Stimulated activated naive B cell treated with anti-CD40 and anti-IgM and Interleukin-4, amounts not matched to agents 10 μg/mL and 1 μg/mL and 100 μg/mL, for 72 hours (primary cell): ENCODE data around the gene GPR35.

Experiments
- ATAC-seq, 2 donors: fragments of 150-1000 bp; cut with Tn5 transposase; replicated peaks; 2 replicates each; pipeline ENCODE4 v1.10.0; 2021; ENCODE audit warnings: moderate library complexity in 1 of 2
- DNase-seq: peaks from one replicate; pipeline ENCODE4 v3.0.0; 2021
- H3K27ac Mint-ChIP-seq: one replicate; pipeline ENCODE4 v1.8.0; 2022; ENCODE audit warnings: mild to moderate bottlenecking, mixed read lengths
- H3K27me3 Mint-ChIP-seq, 2 donors: one replicate each; pipeline ENCODE4 v1.8.0; 2022; ENCODE audit warnings: mixed read lengths in 2 of 2
- H3K36me3 Mint-ChIP-seq, 2 donors: one replicate each; pipeline ENCODE4 v1.8.0; 2022; ENCODE audit warnings: mixed read lengths in 2 of 2, mild to moderate bottlenecking in 1 of 2
- H3K4me1 Mint-ChIP-seq, 2 donors: one replicate each; pipeline ENCODE4 v1.8.0; 2022; ENCODE audit warnings: mixed read lengths in 2 of 2, mild to moderate bottlenecking in 1 of 2
- H3K4me3 Mint-ChIP-seq, 2 donors: one replicate each; pipeline ENCODE4 v1.8.0; 2022; ENCODE audit warnings: mild to moderate bottlenecking in 2 of 2, mixed read lengths in 2 of 2, moderate library complexity in 1 of 2
- H3K9me3 Mint-ChIP-seq, 2 donors: one replicate each; pipeline ENCODE4 v1.8.0; 2022; ENCODE audit warnings: mixed read lengths in 2 of 2, mild to moderate bottlenecking in 1 of 2

GPR35 gene

GRCh38 chr2:240628808-240629618 lies 3.7 kb downstream of the GPR35 start:
- Mint-ChIP-seq H3K27me3 (peaks cover 0 to 16% of the 10 kb centered on the region in 2 donors), H3K27ac (no peak overlapping the region), H3K36me3 (peaks cover 12 to 21% of the 10 kb centered on the region in 2 donors), H3K4me3 (no peak overlapping the region), H3K4me1 (peaks cover 23 to 27% of the 10 kb centered on the region in 2 donors), H3K9me3 (peaks cover 15 to 16% of the 10 kb centered on the region in 2 donors)
- ATAC-seq: no peak
- DNase-seq: no peak

DNA sequence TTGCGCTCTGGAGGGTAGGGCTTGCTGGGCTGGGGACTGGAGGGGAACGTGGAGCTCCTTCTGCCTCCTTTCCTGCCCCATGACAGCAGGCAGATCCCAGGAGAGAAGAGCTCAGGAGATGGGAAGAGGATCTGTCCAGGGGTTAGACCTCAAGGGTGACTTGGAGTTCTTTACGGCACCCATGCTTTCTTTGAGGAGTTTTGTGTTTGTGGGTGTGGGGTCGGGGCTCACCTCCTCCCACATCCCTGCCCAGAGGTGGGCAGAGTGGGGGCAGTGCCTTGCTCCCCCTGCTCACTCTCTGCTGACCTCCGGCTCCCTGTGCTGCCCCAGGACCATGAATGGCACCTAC lies 4.3 kb downstream of the GPR35 start:
- Mint-ChIP-seq H3K9me3 (peaks cover 20 to 22% of the 10 kb centered on the region in 2 donors), H3K4me3 (no peak overlapping the region), H3K27ac (no peak overlapping the region), H3K4me1 (peaks cover 17 to 22% of the 10 kb centered on the region in 2 donors), H3K27me3 (peaks cover 0 to 11% of the 10 kb centered on the region in 2 donors), H3K36me3 (peaks cover 12 to 23% of the 10 kb centered on the region in 2 donors)
- ATAC-seq (no peak), DNase-seq (no peak)

- Mint-ChIP-seq H3K27me3 (peaks cover 0 to 5% of the 10 kb centered on the region in 2 donors), H3K4me3 (no peak overlapping the region), H3K27ac (no peak overlapping the region), H3K36me3 (peaks cover 14 to 27% of the 10 kb centered on the region in 2 donors), H3K9me3 (peaks cover 21 to 27% of the 10 kb centered on the region in 2 donors), H3K4me1 (peaks cover 11 to 16% of the 10 kb centered on the region in 2 donors)
- no peak for ATAC-seq
- DNase-seq: no peak
These were observed 4.9 kb downstream of the GPR35 start for GRCh38 chr2:240629968-240630770.

GRCh38 chr2:240630771-240631547 lies 5.7 kb downstream of the GPR35 start:
- Mint-ChIP-seq H3K4me1 (peaks cover 7 to 10% of the 10 kb centered on the region in 2 donors), H3K27ac (no peak overlapping the region), H3K9me3 (peaks cover 24 to 27% of the 10 kb centered on the region in 2 donors), H3K4me3 (no peak overlapping the region), H3K36me3 (peaks cover 12 to 27% of the 10 kb centered on the region in 2 donors), H3K27me3 (no peaks in the 10 kb centered on the region)
- DNase-seq (no peak), ATAC-seq (no peak)

DNA sequence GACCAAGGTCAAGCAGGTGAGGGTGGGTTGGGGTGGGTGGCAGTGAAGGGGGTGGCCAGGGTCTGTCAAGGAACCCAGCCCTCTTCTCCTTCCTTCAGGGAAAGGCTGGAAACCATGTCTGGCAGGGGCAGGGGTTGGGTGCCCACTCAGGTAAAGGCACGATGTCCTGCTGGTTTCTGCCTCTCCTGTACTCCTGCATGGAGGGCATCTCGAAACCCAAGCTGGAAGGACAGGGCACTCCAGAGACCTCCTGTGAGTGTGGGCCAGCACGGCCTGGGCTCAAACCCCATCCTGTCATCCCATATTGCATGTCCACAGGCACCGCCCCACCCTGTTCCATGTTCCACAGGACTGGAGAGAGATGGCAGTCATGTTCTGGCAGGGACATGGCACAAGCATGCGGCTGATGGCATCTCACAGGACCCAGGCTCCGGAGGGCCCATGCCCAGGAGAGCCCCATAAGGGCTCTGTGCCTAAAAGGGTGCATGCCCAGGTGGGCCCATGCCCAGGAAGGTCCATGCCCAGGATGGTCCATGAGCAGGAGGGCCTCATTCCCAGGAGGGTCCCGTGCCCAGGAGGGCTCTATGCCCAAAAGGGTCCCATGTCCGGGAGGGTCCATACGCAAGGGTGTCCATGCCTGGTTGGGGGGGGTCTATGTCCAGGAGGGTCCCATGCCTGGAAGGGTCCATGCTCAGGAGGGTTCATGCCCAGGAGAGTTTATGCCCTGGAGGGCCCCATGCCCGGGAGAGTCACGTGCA lies 6.4 kb downstream of the GPR35 start:
- Mint-ChIP-seq H3K4me1 (peaks cover 4 to 5% of the 10 kb centered on the region in 2 donors), H3K27me3 (no peaks in the 10 kb centered on the region), H3K9me3 (peaks cover 24 to 27% of the 10 kb centered on the region in 2 donors), H3K4me3 (no peak overlapping the region), H3K27ac (no peak overlapping the region), H3K36me3 (peaks cover 12 to 27% of the 10 kb centered on the region in 2 donors)
- ATAC-seq (no peak), DNase-seq (no peak)

DNA sequence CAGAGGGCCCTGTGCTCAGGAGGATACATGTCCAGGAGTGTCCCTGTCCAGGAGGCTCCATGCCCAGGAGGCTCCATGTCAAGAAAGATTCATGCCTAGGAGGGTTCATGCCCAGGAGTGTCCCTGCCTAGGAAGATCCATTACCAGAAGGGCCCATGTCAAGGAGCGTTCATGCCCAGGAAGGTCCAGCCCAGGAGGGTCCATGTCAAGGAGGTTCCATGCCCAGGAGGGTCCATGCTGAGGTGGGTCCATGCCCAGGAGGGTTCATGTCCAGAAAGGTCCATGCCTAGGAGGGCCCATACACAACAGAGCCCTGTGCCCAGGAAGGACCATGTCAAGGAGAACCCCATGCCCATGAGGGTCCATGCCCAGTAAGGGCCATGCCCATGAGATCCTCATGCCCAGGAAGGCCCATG lies 7.0 kb downstream of the GPR35 start:
- no peak for ATAC-seq
- no peaks in the 10 kb centered on the region for H3K27me3 Mint-ChIP-seq

DNA sequence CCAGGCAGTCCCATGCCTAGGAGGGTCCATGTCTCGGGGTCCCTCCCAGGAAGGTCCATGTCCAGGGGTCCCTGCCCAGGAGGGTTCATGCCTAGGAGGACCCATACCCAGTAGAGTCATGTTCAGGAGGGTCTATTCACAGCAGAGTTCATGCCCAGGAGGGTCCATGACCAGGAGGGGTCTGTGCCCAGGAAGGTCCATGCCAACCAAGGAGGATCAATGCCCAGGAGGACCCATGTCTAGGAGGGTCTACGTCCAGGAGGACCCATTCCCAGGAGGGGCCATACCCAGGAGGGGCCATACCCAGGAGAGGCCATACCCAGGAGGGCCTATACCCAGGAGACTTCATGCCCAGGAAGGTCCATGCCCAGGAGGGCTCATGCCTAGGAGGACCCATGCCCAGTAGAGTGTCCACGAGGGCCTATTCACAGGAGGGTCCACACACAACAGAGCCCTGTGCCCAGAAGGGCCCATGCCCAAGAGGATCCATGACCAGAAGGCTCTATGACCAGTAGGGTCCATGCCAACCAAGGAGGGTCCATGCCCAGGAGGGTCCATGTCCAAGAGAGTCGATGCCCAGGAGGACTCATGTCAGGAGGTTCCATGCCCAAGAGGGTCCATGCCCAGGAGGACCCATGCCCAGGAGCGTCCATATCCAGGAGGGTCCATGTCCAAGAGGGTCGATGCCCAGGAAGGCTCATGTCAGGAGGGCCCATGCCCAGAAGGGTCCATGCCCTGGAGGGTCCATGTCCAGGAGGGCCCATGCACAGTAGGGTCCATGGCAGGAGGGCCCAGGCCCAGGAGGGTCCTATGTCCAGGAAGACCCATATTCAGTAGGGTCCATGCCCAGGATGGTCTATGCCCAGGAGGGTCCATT lies 10.1 kb downstream of the GPR35 start:
- Mint-ChIP-seq H3K4me1 (peaks cover 0 to 2% of the 10 kb centered on the region in 2 donors), H3K36me3 (peaks cover 11 to 27% of the 10 kb centered on the region in 2 donors)
- no peak for ATAC-seq

More for the DNA sequence above, 7.0 kb downstream of the GPR35 start:
- DNase-seq: no peak
- Mint-ChIP-seq H3K9me3 (peaks cover 24 to 27% of the 10 kb centered on the region in 2 donors), H3K27ac (no peak overlapping the region), H3K4me1 (no peaks in the 10 kb centered on the region), H3K4me3 (no peak overlapping the region), H3K36me3 (peaks cover 12 to 27% of the 10 kb centered on the region in 2 donors)

DNA sequence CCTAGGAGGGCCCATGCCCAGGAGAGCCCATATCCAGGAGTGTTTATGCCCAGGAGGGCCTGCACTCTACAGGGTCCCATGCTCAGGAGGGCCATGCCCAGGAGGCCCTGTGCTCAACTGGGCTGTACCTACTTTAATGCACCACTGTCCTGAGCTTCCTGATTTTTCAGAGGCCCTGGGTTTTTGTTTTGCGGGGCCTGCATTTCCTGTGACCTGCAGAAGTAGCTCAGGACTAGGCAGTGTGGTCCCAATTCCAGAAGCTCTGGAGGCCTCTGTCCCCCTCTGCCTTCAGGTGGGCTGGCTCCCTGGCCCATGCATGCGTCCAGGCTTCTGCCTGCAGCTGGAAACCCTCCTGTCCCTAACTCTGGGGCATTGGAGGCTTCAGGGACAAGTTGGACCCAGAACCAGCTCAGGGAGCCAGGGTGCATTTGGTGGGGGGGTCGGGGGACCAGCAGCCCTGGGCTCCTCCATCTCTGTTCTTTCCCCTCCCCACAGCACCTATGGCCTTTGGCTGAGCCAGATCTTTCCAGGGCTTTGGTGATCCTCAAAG lies 10.8 kb downstream of the GPR35 start:
- Mint-ChIP-seq H3K36me3 (peaks cover 10 to 23% of the 10 kb centered on the region in 2 donors), H3K27me3 (no peaks in the 10 kb centered on the region), H3K4me1 (peaks cover 0 to 3% of the 10 kb centered on the region in 2 donors), H3K4me3 (no peak overlapping the region), H3K27ac (no peak overlapping the region), H3K9me3 (peaks cover 24 to 27% of the 10 kb centered on the region in 2 donors)
- ATAC-seq (no peak), DNase-seq (no peak)

More for the DNA sequence above, 10.1 kb downstream of the GPR35 start:
- H3K27ac Mint-ChIP-seq: no peak overlapping the region
- no peak overlapping the region for H3K4me3 Mint-ChIP-seq
- no peaks in the 10 kb centered on the region for H3K27me3 Mint-ChIP-seq
- DNase-seq: no peak
- H3K9me3 Mint-ChIP-seq: peaks cover 24 to 27% of the 10 kb centered on the region in 2 donors

DNA sequence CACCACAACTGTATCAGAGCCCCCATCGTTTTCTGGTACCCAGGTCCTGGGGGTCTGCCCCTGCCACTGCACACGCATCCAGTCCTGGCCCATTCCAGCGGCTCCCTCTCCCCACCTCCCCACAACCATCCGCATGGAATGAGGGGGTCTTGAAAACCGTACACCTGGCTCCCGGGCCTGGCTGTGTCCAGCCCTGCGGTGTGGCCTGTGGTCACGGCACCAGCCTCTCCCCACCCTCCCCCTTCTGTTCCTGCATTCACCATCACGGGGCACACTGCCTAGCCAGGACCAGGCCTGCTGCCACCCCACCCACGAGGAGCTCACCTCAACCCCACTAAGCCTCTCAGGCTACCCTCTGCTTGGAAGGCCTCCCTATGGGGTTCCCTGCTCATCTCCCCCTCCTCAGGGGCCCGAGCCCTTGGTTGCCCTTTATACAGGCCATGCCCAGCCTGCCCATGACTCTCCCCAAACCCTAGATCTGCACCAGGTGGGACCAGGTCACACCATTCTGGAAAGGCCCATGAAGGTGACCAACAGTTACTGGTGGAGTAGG lies 11.4 kb downstream of the GPR35 start:
- Mint-ChIP-seq H3K27me3 (no peaks in the 10 kb centered on the region), H3K4me3 (no peak overlapping the region), H3K4me1 (peaks cover 0 to 4% of the 10 kb centered on the region in 2 donors), H3K36me3 (peaks cover 10 to 22% of the 10 kb centered on the region in 2 donors), H3K9me3 (peaks cover 23 to 27% of the 10 kb centered on the region in 2 donors), H3K27ac (no peak overlapping the region)
- no peak for ATAC-seq
- DNase-seq: no peak

GRCh38 chr2:240637116-240637900 lies 12.0 kb downstream of the GPR35 start:
- no peak for DNase-seq
- no peaks in the 10 kb centered on the region for H3K27me3 Mint-ChIP-seq
- peaks cover 19 to 27% of the 10 kb centered on the region in 2 donors for H3K9me3 Mint-ChIP-seq
- peaks cover 7 to 16% of the 10 kb centered on the region in 2 donors for H3K36me3 Mint-ChIP-seq
- no peak for ATAC-seq
- H3K4me3 Mint-ChIP-seq: no peak overlapping the region
- peaks cover 0 to 4% of the 10 kb centered on the region in 2 donors for H3K4me1 Mint-ChIP-seq
- H3K27ac Mint-ChIP-seq: peak overlapping the region; percentile 3

DNA sequence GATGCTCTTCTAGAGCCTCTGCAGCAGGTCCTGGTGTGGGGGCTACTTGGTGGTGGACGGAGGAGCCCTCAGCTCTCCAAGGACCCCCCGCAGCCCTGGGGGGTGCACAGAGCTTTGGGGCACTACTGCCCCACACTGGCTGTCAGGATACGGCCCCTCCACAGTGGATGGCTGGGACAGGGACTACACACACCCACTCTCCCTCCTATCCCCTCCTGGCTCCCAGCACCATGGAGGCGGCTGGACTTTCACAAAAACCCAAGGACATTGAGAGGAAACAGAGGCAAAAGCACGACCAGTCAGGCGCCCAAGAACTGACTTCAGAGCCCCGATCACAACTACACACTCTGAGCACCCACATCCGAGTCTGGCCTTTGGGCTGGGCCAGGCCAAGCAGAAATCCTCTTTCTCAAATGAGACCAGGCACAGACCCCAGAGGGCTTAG lies 12.6 kb downstream of the GPR35 start:
- Mint-ChIP-seq H3K27me3 (no peaks in the 10 kb centered on the region), H3K4me1 (peaks cover 0 to 4% of the 10 kb centered on the region in 2 donors), H3K9me3 (peaks cover 16 to 21% of the 10 kb centered on the region in 2 donors), H3K36me3 (peaks cover 7 to 13% of the 10 kb centered on the region in 2 donors), H3K4me3 (no peak overlapping the region), H3K27ac (no peak overlapping the region)
- DNase-seq (no peak), ATAC-seq (peak in 1 of 2 donors; percentile 42)
